ENCODE results near the gene CAPS.

Gene CAPS

DNA sequence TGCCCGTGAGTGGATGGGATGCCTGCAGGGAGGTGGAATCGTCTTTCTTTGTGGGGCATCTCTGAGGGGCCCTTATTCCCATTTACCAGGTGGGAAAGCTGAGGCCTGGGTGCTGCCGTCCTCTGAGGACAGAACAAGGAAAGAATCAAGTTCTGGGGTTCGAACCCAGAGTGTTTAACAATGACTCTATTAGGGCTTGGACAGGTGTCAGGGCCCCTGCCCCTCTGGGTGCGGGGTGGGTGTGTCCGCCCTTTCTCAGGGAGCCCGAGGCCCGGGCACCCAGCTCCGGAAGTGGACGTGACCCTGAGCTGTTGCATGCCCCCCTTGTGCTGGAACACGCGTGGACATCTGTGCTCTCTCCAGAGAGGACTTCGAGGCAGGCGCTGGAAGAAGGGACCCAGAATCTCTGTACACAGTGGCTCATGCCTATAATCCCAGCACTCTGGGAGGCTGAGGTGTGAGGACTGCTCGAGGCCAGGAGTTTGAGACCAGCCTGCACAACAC, 21.2 kb upstream of the CAPS start:
- no peak for DNase-seq

- DNase-seq: no peak
Measured at GRCh38 chr19:5893296-5893903, 20.7 kb upstream of the CAPS start.

GRCh38 chr19:5893907-5894703, 19.9 kb upstream of the CAPS start:
- no peak for DNase-seq

DNA sequence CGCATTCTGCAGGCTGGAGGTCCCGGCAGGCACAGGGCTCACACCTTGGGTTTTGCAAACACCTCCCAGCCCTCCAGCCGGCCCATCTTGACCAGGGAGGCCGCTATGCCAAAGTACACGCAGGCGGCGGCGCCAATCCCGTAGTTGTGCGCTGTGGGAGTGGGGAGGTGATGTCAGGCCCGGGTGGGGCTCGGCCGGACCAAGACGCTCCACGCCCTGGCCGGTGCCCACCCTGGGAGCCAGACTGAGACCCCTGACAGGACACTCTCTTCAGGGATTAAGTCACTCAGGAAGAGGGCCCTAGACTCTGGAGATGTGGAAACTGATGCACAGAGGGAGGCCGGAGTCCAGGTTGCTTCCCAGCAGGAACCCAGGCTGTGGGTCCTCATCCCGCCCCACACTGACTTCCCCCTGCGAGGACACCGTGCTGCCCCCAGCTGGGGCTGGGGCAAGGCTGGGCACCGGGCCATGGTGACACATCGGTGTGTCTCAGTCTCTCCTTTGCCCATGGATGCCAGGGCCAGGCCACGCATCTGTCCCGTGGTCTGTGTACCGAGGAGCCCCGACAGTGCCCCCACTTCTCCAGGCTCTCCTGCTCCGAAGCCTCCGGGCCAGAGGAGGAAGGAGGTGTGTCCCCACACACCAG, 19.2 kb upstream of the CAPS start:
- no peak for DNase-seq

- no peak for DNase-seq
Measured at GRCh38 chr19:5895409-5895808, 18.6 kb upstream of the CAPS start.

DNA sequence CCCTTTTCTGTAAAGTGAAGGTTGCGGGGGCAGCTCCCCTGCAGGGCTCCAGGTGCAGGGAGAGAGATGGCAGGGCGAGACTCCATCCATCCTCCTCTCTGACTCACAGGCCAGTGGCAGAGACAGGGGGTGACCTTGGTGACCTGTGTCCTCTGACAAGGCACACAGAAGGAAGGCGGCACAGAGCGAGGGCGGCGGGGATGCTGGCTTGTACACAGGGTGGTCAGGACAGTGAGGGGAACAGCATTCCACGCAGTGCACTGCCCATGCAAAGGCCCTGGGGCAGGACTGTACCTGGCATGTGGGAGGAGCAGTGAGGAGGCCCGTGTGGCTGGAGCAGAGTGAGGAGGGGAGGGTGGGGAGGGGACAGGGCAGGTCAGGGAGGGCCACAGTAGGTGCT, 18.2 kb upstream of the CAPS start:
- no peak for DNase-seq

DNA sequence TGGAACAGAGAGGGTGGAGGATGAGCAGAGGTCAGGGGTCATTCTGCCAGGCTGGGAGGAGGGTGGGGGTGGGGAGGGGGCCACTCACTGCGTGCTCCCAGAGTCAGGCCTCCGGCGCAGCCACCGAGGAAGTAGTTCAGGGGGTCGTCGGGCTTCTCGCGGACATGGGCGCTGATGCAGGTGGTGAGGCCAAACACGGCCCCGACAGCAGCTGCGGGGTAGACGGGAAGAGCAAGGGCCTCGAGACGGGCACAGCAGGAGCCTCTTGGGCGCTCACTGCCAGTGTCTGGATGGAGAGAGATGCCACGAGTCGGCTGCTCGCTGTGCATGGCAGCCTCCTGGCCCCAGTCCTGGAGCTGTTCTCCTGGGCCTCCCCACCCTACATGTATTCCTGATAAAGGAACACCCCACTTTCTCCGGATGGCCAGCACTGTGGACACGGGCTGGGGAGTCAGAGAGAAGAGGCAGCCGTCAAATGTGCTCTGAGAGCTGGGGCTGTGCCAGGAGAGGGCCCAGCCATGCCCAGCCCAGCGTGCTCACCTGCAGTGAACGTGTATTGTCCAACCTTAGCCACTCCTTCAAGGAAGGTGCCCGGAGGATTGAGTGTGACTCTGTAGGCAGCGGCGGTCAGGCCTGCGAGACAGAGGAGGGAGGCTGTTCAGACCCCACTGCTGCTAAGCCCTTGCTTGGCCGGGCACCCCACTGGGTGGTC, 17.5 kb upstream of the CAPS start:
- no peak for DNase-seq

DNA sequence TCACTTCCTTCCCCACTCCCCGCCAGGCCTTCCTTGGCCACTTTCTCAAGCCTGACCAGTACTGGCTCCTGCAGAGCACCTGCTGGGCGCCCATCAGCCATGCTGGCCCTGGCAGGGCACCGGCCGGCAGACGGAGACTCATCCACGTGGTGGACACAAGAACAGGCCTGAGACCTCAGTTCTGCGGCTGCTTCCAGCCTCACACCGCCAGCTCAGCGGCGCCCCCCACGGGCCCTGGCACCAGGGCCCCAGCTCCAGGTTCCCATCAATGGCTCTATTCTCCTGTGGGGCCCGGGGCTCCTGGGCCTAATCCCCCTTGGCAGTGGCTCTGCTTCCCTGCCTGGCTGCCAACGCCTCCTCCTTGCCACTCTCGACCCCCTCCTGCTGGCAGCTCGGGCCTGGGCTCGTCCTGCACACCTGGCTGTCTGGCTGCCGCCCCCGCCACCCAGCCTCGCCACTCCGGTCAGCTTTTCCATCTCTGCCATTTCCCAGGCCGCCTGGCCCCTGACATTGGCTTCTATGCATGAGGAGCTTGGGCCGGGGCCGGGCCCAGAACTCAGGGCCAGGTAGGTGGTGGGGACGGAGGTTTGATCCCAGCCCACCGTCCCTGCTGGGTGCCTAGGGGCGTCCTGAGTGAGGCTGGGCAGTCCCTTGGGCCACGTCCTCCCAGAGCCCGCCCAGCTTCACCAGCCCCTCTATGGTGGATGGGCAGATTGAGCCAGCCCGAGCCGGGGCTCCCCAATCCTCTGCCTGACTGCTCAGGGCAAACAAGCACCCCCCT, 16.7 kb upstream of the CAPS start:
- no peak for DNase-seq

DNA sequence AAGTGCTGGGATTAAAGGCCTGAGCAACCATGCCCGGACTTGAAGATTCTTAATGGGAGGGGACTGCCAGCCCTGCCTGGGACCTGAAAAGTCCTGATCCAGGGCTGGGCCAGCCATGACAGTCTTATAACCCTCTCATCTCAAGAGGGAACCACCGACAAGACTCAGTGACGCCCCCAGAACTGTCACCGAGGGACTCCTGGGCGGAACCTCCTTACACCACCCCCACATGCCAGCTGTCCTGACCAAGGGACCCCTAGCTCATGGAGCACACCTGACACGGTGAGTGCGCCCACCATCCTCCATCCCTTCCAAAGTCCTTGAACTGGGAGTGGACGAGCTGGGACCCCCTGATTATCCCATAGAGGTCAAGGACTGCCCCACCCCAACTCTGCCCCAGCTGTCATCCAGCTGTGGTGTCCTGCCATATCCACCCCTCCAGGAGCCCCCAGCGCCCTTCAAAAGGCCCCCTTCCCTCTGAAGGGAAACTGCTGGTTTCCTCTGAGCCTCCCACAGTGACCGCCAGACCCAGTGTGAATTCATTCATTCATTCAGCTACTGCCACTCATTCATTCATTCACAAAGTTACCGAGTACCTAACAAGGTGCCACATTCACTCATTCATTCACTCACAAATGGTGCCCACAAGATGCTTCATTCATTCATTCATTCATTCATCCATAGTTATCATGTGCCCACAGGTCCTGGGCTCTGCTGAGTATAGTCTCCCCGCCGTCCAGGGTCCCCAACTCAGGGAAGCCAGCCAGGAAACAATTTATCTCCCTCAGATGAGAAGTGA, 14.1 kb upstream of the CAPS start:
- DNase-seq: no peak

- no peak for DNase-seq
Measured at GRCh38 chr19:5900976-5901375, 13.1 kb upstream of the CAPS start.

DNA sequence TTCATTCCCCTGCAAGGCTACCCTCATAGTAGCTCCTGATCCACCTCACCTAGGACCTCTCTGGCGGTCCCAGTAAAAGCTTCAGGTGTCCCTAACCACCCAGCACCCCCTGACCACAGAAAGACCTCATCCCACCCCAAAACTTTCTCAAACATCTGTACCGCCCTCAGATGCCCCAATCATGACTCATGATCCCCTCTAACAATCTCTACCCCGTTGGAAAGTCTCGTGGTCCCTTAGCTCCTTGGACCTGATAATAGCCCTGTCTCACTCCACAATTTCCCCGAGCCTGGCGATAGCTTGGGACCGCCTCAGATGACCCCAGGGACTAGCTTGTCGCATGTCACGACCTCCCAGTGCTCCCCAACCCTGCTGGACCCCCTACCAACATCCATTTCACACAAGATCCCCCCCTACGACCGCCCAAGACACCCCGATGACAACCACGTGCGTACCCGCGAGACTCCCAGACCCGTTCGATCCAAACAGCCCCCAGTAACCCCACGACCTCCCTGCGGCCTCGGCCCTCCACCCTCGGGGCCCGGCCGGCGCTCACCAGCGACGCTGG, 10.9 kb upstream of the CAPS start:
- DNase-seq: no peak

- peak; percentile 96 for DNase-seq
Measured at GRCh38 chr19:5903624-5904351, 10.3 kb upstream of the CAPS start, which contains the start of gene NDUFA11. Gene NDUFA11, minus strand, starts transcription at chr19:5903790. Its CDS starts 82 bp downstream, at chr19:5903708.

DNA sequence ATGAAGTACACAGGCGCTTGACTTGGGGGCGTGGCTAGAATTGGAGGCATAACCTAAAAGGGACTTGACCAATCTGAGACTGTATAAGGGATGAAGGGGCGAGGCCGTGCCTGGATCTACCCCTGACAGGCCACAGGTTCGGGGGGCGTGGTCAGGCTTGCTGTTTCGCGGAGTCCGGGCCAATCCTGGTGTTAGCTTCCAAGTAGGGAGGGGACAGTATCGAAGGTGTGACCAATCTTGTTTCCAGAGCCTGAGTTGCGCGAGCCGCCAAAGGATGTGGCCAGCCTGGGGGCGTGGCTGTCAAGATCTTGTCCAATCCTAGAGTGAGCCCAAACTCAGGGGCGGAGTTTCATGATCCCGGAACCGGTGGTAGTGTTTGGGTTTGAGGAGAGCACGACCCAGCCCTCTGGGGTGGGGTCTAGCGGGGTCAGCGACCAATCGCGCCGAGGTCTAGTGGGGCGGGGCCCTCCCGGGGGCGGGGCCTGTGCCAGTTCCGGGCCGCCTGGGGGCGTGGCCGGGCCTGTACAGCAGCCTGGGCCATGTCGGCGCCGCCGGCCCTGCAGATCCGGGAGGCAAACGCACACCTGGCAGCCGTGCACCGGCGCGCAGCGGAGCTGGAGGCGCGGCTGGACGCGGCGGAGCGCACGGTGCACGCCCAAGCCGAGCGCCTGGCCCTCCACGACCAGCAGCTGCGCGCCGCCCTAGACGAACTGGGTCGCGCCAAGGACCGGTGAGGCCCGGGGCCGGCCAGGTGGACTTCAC, 9.5 kb upstream of the CAPS start, which contains the start of gene VMAC:
VMAC (plus strand) TSS at position 521 of the 762 bp plus-strand sequence; CDS start at position 540, 19 bp downstream.
- peak; percentile 100 for DNase-seq

DNA sequence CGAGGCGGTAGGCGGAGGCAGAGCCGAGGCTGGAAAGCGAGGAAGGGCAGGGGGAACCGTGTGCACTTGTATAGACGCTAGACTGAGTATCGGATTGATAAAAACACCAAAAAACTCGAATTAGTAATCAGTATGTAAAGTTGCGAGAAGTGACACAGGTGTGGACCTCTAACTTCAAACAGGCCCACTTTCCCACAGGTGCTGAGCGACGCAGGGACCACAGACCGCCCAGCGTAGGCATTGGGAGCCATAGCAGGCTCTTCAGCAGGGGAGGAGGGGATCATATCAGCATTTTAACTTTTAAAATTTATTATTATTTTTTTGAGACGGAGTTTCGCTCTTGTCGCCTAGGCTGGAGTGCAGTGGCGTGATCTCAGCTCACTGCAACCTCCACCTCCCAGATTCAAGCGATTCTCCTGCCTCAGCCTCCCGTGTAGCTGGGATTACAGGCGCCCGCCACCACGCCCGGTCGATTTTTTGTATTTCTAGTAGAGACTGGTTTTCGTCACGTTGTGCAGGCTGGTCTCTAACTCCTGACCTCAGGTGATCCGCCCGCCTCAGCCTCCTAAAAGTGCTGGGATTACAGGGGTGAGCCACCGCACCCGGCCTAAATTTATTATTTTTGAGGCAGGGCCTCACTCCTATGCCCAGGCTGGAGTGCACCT, 8.8 kb upstream of the CAPS start:
- no peak for DNase-seq

DNA sequence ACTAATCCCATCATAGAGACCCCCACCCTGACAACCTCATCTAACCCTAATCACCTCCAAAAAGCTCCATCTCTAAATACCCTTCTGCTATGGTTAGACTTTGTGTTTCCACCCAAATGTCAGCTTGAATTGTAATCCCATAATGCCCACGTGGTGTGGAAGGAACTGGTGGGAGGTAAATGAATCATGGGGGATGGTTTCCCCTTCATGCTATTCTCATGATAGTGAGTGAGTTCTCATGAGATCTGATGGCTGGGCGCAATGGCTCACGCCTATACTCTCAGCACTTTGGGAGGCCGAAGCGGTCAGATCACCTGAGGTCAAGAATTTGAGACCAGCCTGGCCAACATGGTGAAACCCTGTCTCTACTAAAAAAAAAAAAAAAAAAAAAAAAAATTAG, 6.8 kb upstream of the CAPS start:
- DNase-seq: no peak

DNA sequence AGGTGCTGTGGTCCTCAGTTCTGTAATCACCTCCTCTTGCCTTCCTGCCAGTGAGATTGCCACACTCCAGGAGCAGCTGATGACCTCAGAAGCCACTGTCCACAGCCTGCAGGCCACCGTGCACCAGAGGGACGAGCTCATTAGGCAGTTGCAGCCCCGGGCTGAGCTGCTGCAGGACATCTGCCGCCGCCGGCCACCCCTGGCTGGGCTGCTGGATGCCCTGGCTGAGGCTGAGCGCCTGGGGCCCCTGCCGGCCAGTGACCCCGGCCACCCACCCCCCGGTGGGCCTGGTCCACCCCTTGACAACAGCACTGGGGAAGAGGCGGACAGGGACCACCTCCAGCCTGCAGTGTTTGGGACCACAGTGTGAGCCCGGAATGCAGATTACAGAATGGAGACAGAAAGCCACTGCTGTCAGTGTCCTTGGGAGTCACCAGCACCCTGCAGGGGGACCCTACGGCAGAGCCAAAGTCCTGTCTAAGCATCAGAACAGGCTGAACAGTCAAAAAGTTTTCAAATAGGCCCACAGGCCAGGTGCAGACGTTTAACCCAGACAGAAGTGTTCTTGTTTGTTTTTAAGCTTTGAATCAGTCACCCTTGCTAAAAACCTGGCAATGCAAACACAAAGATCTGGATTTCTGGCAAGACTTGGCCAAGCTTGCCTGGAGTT, 5.1 kb upstream of the CAPS start:
- no peak for DNase-seq

GRCh38 chr19:5910638-5910907, 3.5 kb upstream of the CAPS start:
- no peak for DNase-seq

GRCh38 chr19:5911366-5911765, 2.7 kb upstream of the CAPS start:
- no peak for DNase-seq

GRCh38 chr19:5914358-5914774, 312 bp downstream of the CAPS start:
- no peak for DNase-seq
